OCI-LY3 (cell line): ENCODE measurements around the gene SHH.

Experiments
- CTCF ChIP-seq: fragments of 200-600, 300-600 bp; sonication (generic); IDR thresholded peaks from 2 replicates; pipeline ENCODE4 v1.5.1; 2014; ENCODE audit warnings: antibody characterized with exemption, low read length, low read depth
- EZH2phosphoT487 ChIP-seq: fragments of 200-600 bp; shearing (Covaris generic); IDR thresholded peaks from 2 replicates; pipeline ENCODE4 v1.6.1; 2018; ENCODE audit warnings: antibody characterized with exemption, mixed run types, low read depth

DNA sequence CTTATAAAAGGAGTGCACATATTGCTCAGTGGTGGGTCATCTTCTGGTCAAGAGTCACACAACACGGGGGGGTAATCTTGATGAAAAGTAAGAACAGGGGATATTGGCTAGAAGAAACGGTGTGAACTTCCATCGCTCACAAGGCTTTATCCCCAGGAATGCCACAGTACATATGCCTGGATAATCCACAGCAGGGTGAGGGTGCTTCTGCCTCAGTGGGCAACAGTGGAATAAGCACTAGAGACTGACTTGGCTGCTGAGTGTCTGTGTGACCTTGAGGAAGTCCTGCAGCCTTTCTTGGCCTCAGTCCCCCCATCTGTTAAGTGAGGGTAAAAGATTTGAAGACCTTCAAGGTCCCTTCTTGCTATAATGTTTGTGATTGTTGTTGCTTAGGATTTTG, 44.9 kb upstream of the SHH start:
- no peak for TF ChIP-seq CTCF
- TF ChIP-seq EZH2phosphoT487 = no peak
